HG03060 (cell line): ENCODE measurements around the gene FLNC.

Experiments used
- ATAC-seq: cut with Tn5 transposase; IDR thresholded peaks from one replicate; pipeline ENCODE4 v1.9.1; 2021; ENCODE audit warnings: low read depth, moderate number of reproducible peaks; ENCODE audit not compliant: unreplicated experiment

FLNC gene

GRCh38 chr7:128875523-128875948, 45.3 kb downstream of the FLNC start:
- ATAC-seq: no peak

GRCh38 chr7:128876127-128876526, 45.9 kb downstream of the FLNC start:
- no peak for ATAC-seq

- ATAC-seq: no peak
Measured at GRCh38 chr7:128876586-128876977, 46.4 kb downstream of the FLNC start.

- ATAC-seq: no peak
Measured at GRCh38 chr7:128876978-128877755, 47.0 kb downstream of the FLNC start.

- no peak for ATAC-seq
Measured at GRCh38 chr7:128877756-128878120, 47.5 kb downstream of the FLNC start.

GRCh38 chr7:128878226-128879105, 48.3 kb downstream of the FLNC start:
- no peak for ATAC-seq

GRCh38 chr7:128879461-128879938, 49.3 kb downstream of the FLNC start:
- ATAC-seq: no peak

GRCh38 chr7:128879939-128880746, 49.9 kb downstream of the FLNC start:
- no peak for ATAC-seq

- ATAC-seq: no peak
Measured at GRCh38 chr7:128880791-128881457, 50.7 kb downstream of the FLNC start.

GRCh38 chr7:128881458-128882125, 51.4 kb downstream of the FLNC start:
- ATAC-seq: no peak

- ATAC-seq: no peak
Measured at GRCh38 chr7:128882134-128882533, 51.9 kb downstream of the FLNC start.

GRCh38 chr7:128883622-128884448, 53.6 kb downstream of the FLNC start:
- peak; percentile 63 for ATAC-seq

GRCh38 chr7:128884561-128885369, 54.6 kb downstream of the FLNC start:
- ATAC-seq: no peak

GRCh38 chr7:128885370-128886187, 55.4 kb downstream of the FLNC start:
- ATAC-seq: no peak

- no peak for ATAC-seq
Measured at GRCh38 chr7:128886391-128887168, 56.4 kb downstream of the FLNC start.
